HG02759 (cell line): ENCODE data around the gene ABL1.

Experiments
- ATAC-seq: cut with Tn5 transposase; IDR thresholded peaks from one replicate; pipeline ENCODE4 v1.9.1; 2021; ENCODE audit warnings: mild to moderate bottlenecking, moderate library complexity; ENCODE audit not compliant: unreplicated experiment

The ABL1 gene

GRCh38 chr9:130927995-130928900 is 93.2 kb downstream of the ABL1 start:
- ATAC-seq: no peak

GRCh38 chr9:130929571-130930038 is 94.6 kb downstream of the ABL1 start:
- no peak for ATAC-seq

GRCh38 chr9:130930132-130930803 is 95.2 kb downstream of the ABL1 start:
- ATAC-seq: no peak

- ATAC-seq: no peak
Observed at GRCh38 chr9:130930804-130931349, 95.8 kb downstream of the ABL1 start.

- peak; percentile 50 for ATAC-seq
Observed at GRCh38 chr9:130931508-130932254, 96.6 kb downstream of the ABL1 start.

GRCh38 chr9:130932255-130933079 is 97.4 kb downstream of the ABL1 start:
- no peak for ATAC-seq

GRCh38 chr9:130933114-130934046 is 98.3 kb downstream of the ABL1 start:
- no peak for ATAC-seq

GRCh38 chr9:130934246-130934645 is 99.2 kb downstream of the ABL1 start:
- ATAC-seq: no peak

- ATAC-seq: no peak
Observed at GRCh38 chr9:130934702-130935647, 99.9 kb downstream of the ABL1 start.

- ATAC-seq: no peak
Observed at GRCh38 chr9:130935648-130936271, 100.7 kb downstream of the ABL1 start.

- ATAC-seq: no peak
Observed at GRCh38 chr9:130936285-130937117, 101.4 kb downstream of the ABL1 start.
